GM21619 (cell line): Measurements from ENCODE around the gene CTBP2.

Experiments used
- ATAC-seq: cut with Tn5 transposase; IDR thresholded peaks from one replicate; pipeline ENCODE4 v1.9.1; 2021; ENCODE audit not compliant: unreplicated experiment

CTBP2 gene

GRCh38 chr10:124952123-124952522, 208.2 kb downstream of the CTBP2 start:
- ATAC-seq = no peak

- ATAC-seq = no peak
These were observed 210.8 kb downstream of the CTBP2 start for GRCh38 chr10:124949543-124949942.

- ATAC-seq = no peak
These were observed 213.4 kb downstream of the CTBP2 start for GRCh38 chr10:124946945-124947344.

GRCh38 chr10:124944982-124945381, 215.4 kb downstream of the CTBP2 start:
- no peak for ATAC-seq

GRCh38 chr10:124943301-124944092, 216.9 kb downstream of the CTBP2 start:
- ATAC-seq = no peak

GRCh38 chr10:124942317-124943169, 217.8 kb downstream of the CTBP2 start:
- no peak for ATAC-seq

- no peak for ATAC-seq
These were observed 218.5 kb downstream of the CTBP2 start, which contains the start of gene ZRANB1 for GRCh38 chr10:124941823-124942222. Gene ZRANB1 (plus strand): TSS chr10:124942123. CDS start chr10:124942494, 371 bp downstream.

GRCh38 chr10:124939290-124939689, 221.1 kb downstream of the CTBP2 start:
- ATAC-seq = no peak

- no peak for ATAC-seq
These were observed 223.6 kb downstream of the CTBP2 start for GRCh38 chr10:124936813-124937212.

- no peak for ATAC-seq
These were observed 224.4 kb downstream of the CTBP2 start for GRCh38 chr10:124935946-124936345.
